HG03442 (cell line): ENCODE results near the gene AKAP14.
"Not testable (repeated sequence)": the region's sequence is repeated elsewhere in the genome, so short reads cannot be mapped to it uniquely, and the experiment has no call there.

ENCODE experiments used
- ATAC-seq: cut with Tn5 transposase; IDR thresholded peaks from one replicate; pipeline ENCODE4 v1.9.1; 2021; ENCODE audit warnings: mild to moderate bottlenecking, moderate library complexity; ENCODE audit not compliant: unreplicated experiment

Gene AKAP14

GRCh38 chrX:119895843-119896326 lies at the start of gene AKAP14:
Gene AKAP14, plus strand, starts transcription at chrX:119895893. Its CDS starts 7,331 bp downstream, at chrX:119903224.
- no peak for ATAC-seq

GRCh38 chrX:119852382-119853353 lies 43.0 kb upstream of the AKAP14 start, which contains the start of gene UPF3B:
Gene UPF3B, minus strand, starts transcription at chrX:119852963. Its CDS starts 35 bp downstream, at chrX:119852928.
- ATAC-seq = peak; percentile 97

GRCh38 chrX:119853444-119853843 lies 42.2 kb upstream of the AKAP14 start:
- ATAC-seq = no peak

- ATAC-seq = peak; percentile 16
Observed at GRCh38 chrX:119870626-119871131, 25.0 kb upstream of the AKAP14 start.

- ATAC-seq = peak; percentile 36
Observed at GRCh38 chrX:119871245-119871598, 24.5 kb upstream of the AKAP14 start.

GRCh38 chrX:119871599-119872395 lies 23.9 kb upstream of the AKAP14 start, which contains the start of the genes NDUFA1 and RNF113A:
Gene NDUFA1, plus strand, starts transcription at chrX:119871832. Its CDS starts 80 bp downstream, at chrX:119871912.
Gene RNF113A, minus strand, starts transcription at chrX:119871733. Its CDS starts 120 bp downstream, at chrX:119871613.
- peak; percentile 91 for ATAC-seq

- ATAC-seq = no peak
Observed at GRCh38 chrX:119878740-119879139, 17.0 kb upstream of the AKAP14 start.

GRCh38 chrX:119880076-119880475 lies 15.6 kb upstream of the AKAP14 start:
- no peak for ATAC-seq

- peak; percentile 66 for ATAC-seq
Observed at GRCh38 chrX:119880552-119881437, 14.9 kb upstream of the AKAP14 start.

GRCh38 chrX:119885554-119886428 lies 9.9 kb upstream of the AKAP14 start:
- ATAC-seq = peak; percentile 50

GRCh38 chrX:119887721-119888425 lies 7.8 kb upstream of the AKAP14 start:
- ATAC-seq = peak; percentile 65

- not testable (repeated sequence) for ATAC-seq
Observed at GRCh38 chrX:119890626-119891025, 5.1 kb upstream of the AKAP14 start.

- ATAC-seq = not testable (repeated sequence)
Observed at GRCh38 chrX:119891961-119892692, 3.6 kb upstream of the AKAP14 start.

- ATAC-seq = no peak
Observed at GRCh38 chrX:119899125-119899524, 3.4 kb downstream of the AKAP14 start.

GRCh38 chrX:119900976-119901375 lies 5.3 kb downstream of the AKAP14 start:
- no peak for ATAC-seq

GRCh38 chrX:119916310-119916709 lies 20.6 kb downstream of the AKAP14 start:
- no peak for ATAC-seq

GRCh38 chrX:119917877-119918276 lies 22.2 kb downstream of the AKAP14 start:
- ATAC-seq = no peak
